H9 (cell line): Measurements from ENCODE around the gene IGFALS. TPM values are rescaled to one million over a fixed set of nuclear protein-coding genes. Genes with fewer than 3 reads are reported as not detected.

Experiments
- DNase-seq: peaks from one replicate; pipeline ENCODE4 v3.0.0-alpha.2; 2017
- H2AFZ ChIP-seq: one replicate; pipeline ENCODE4 v1.6.1; 2013; ENCODE audit warnings: mild to moderate bottlenecking, low read length, control low read depth, moderate library complexity
- H2AK5ac ChIP-seq: 2 replicates; pipeline ENCODE4 v1.6.1; 2013; ENCODE audit warnings: low read length, control low read depth, mixed read lengths; ENCODE audit not compliant: insufficient read length
- H2BK120ac ChIP-seq: one replicate; pipeline ENCODE4 v1.6.1; 2013; ENCODE audit warnings: low read depth, mild to moderate bottlenecking, low read length, control low read depth, inconsistent platforms; ENCODE audit not compliant: poor library complexity, severe bottlenecking
- H2BK12ac ChIP-seq: 2 replicates; pipeline ENCODE4 v1.6.1; 2013; ENCODE audit warnings: low read length, control low read depth, mixed read lengths, low read depth; ENCODE audit not compliant: insufficient read length
- H2BK15ac ChIP-seq: 2 replicates; pipeline ENCODE4 v1.6.1; 2013; ENCODE audit warnings: low read depth, low read length, control low read depth
- H2BK20ac ChIP-seq: one replicate; pipeline ENCODE4 v1.6.1; 2013; ENCODE audit warnings: low read depth, mild to moderate bottlenecking, low read length, control low read depth, inconsistent platforms; ENCODE audit not compliant: poor library complexity, severe bottlenecking
- H2BK5ac ChIP-seq: 2 replicates; pipeline ENCODE4 v1.6.1; 2013; ENCODE audit warnings: low read length, control low read depth, mixed read lengths; ENCODE audit not compliant: insufficient read length
- H3K14ac ChIP-seq: 2 replicates; pipeline ENCODE4 v1.6.1; 2013; ENCODE audit warnings: low read length, control low read depth; ENCODE audit not compliant: insufficient read depth
- H3K18ac ChIP-seq: 2 replicates; pipeline ENCODE4 v1.6.1; 2013; ENCODE audit warnings: low read depth, mild to moderate bottlenecking, mixed read lengths, low read length, control low read depth; ENCODE audit not compliant: insufficient read length
- H3K23ac ChIP-seq: 2 replicates; pipeline ENCODE4 v1.6.1; 2013; ENCODE audit warnings: low read length, control low read depth, mixed read lengths, low read depth; ENCODE audit not compliant: insufficient read length
- H3K23me2 ChIP-seq: 2 replicates; pipeline ENCODE4 v1.6.1; 2013; ENCODE audit warnings: low read depth, mild to moderate bottlenecking, mixed read lengths, low read length, control low read depth; ENCODE audit not compliant: insufficient read length, poor library complexity, severe bottlenecking
- H3K27ac ChIP-seq: 2 replicates; pipeline ENCODE4 v1.5.1; 2013; ENCODE audit warnings: low read length, control low read depth, mixed read lengths, low read depth; ENCODE audit not compliant: insufficient read length
- H3K27me3 ChIP-seq: 2 replicates; pipeline ENCODE4 v1.6.1; 2013; ENCODE audit warnings: low read length, control low read depth, inconsistent platforms; ENCODE audit not compliant: insufficient read depth
- H3K4ac ChIP-seq: 2 replicates; pipeline ENCODE4 v1.6.1; 2013; ENCODE audit warnings: low read depth, mild to moderate bottlenecking, control low read depth, inconsistent platforms, low read length, moderate library complexity
- H3K4me1 ChIP-seq: 2 replicates; pipeline ENCODE4 v1.6.1; 2013; ENCODE audit warnings: low read length, control low read depth, inconsistent platforms; ENCODE audit not compliant: insufficient read depth
- H3K4me2 ChIP-seq: 2 replicates; pipeline ENCODE4 v1.6.1; 2013; ENCODE audit warnings: low read length, control low read depth, mixed read lengths; ENCODE audit not compliant: insufficient read length, insufficient read depth
- H3K56ac ChIP-seq: 2 replicates; pipeline ENCODE4 v1.6.1; 2013; ENCODE audit warnings: low read depth, mild to moderate bottlenecking, mixed read lengths, low read length, control low read depth; ENCODE audit not compliant: insufficient read length
- H3K79me1 ChIP-seq: 2 replicates; pipeline ENCODE4 v1.6.1; 2013; ENCODE audit warnings: low read depth, mild to moderate bottlenecking, moderate library complexity, low read length, control low read depth, inconsistent platforms; ENCODE audit not compliant: insufficient read depth, poor library complexity, severe bottlenecking
- H3K79me2 ChIP-seq: 2 replicates; pipeline ENCODE4 v1.6.1; 2013; ENCODE audit warnings: low read length, control low read depth, inconsistent platforms; ENCODE audit not compliant: insufficient read depth
- H3K9ac ChIP-seq: 2 replicates; pipeline ENCODE4 v1.6.1; 2013; ENCODE audit warnings: low read length, control low read depth, mixed read lengths; ENCODE audit not compliant: insufficient read length; ENCODE audit errors: extremely low read depth
- H3K9me3 ChIP-seq: one replicate; pipeline ENCODE4 v1.6.1; 2013; ENCODE audit warnings: low read depth, low read length, inconsistent platforms; ENCODE audit not compliant: control insufficient read depth
- H3T11ph ChIP-seq: one replicate; pipeline ENCODE4 v1.6.1; 2013; ENCODE audit warnings: mild to moderate bottlenecking, low read length, control low read depth, inconsistent platforms
- H4K20me1 ChIP-seq: one replicate; pipeline ENCODE4 v1.6.1; 2013; ENCODE audit not compliant: control insufficient read depth, insufficient read length, insufficient read depth
- H4K5ac ChIP-seq: 2 replicates; pipeline ENCODE4 v1.6.1; 2013; ENCODE audit warnings: low read depth, mild to moderate bottlenecking, mixed read lengths, low read length, control low read depth; ENCODE audit not compliant: insufficient read length
- H4K8ac ChIP-seq: replicated peaks from 2 replicates; pipeline ENCODE4 v1.6.1; 2013; ENCODE audit warnings: low read length, control low read depth, mixed read lengths, low read depth; ENCODE audit not compliant: insufficient read length
- H4K91ac ChIP-seq: 2 replicates; pipeline ENCODE4 v1.6.1; 2013; ENCODE audit warnings: low read depth, mild to moderate bottlenecking, moderate library complexity, mixed read lengths, low read length, control low read depth; ENCODE audit not compliant: insufficient read length
- H3K27ac Mint-ChIP-seq, 3 experiments: 2 replicates in 2 of 3; 3 replicates in 1 of 3; pipeline ENCODE4 v1.8.0; 2020 to 2021; ENCODE audit warnings: mixed read lengths in 3 of 3, mild to moderate bottlenecking in 1 of 3, moderate library complexity in 1 of 3
- H3K27me3 Mint-ChIP-seq: 2 replicates; pipeline ENCODE4 v1.8.0; 2021; ENCODE audit warnings: low read depth, mild to moderate bottlenecking, moderate library complexity, mixed read lengths
- H3K36me3 Mint-ChIP-seq, 3 experiments: 2 replicates in 2 of 3; 3 replicates in 1 of 3; pipeline ENCODE4 v1.8.0; 2020 to 2021; ENCODE audit warnings: low read depth in 3 of 3, mixed read lengths in 3 of 3; ENCODE audit not compliant: insufficient read depth in 1 of 3
- H3K4me1 Mint-ChIP-seq, 2 experiments: 2 replicates each; pipeline ENCODE4 v1.8.0; 2020; ENCODE audit warnings: mixed read lengths in 2 of 2
- H3K4me3 Mint-ChIP-seq, 2 experiments: 2 replicates in 1 of 2; 3 replicates in 1 of 2; pipeline ENCODE4 v1.8.0; 2020 to 2021; ENCODE audit warnings: mild to moderate bottlenecking in 2 of 2, mixed read lengths in 2 of 2, moderate library complexity in 1 of 2
- H3K9me3 Mint-ChIP-seq, 2 experiments: 2 replicates in 1 of 2; 3 replicates in 1 of 2; pipeline ENCODE4 v1.8.0; 2020; ENCODE audit warnings: mild to moderate bottlenecking in 2 of 2, mixed read lengths in 2 of 2, moderate library complexity in 1 of 2
- WGBS: extraction: QIAGEN DNeasy Blood & Tissue Kit; methylation state at CpG from one replicate; pipeline ENCODE4 v1.1.7; 2013; ENCODE audit warnings: missing lambda C conversion rate, low lambda C conversion rate, mixed read lengths; ENCODE audit not compliant: insufficient read length; ENCODE audit errors: extremely low coverage; 5-methylcytosine and 5-hydroxymethylcytosine counted together
- total RNA-seq: library from RNA; stranded (reverse); gene quantifications from 2 replicates; pipeline ENCODE4 v1.2.1, GENCODE V29; 2021
- TF ChIP-seq, protein P1 (sequence below): fragments of 200-600 bp; sonication (generic); conservative IDR thresholded peaks from 3 replicates; pipeline ENCODE4 v1.8.0; 2021; ENCODE audit warnings: antibody characterized with exemption, mild to moderate bottlenecking

The IGFALS gene
- total RNA-seq, 1 experiment from 2014 or later: not detected

DNA sequence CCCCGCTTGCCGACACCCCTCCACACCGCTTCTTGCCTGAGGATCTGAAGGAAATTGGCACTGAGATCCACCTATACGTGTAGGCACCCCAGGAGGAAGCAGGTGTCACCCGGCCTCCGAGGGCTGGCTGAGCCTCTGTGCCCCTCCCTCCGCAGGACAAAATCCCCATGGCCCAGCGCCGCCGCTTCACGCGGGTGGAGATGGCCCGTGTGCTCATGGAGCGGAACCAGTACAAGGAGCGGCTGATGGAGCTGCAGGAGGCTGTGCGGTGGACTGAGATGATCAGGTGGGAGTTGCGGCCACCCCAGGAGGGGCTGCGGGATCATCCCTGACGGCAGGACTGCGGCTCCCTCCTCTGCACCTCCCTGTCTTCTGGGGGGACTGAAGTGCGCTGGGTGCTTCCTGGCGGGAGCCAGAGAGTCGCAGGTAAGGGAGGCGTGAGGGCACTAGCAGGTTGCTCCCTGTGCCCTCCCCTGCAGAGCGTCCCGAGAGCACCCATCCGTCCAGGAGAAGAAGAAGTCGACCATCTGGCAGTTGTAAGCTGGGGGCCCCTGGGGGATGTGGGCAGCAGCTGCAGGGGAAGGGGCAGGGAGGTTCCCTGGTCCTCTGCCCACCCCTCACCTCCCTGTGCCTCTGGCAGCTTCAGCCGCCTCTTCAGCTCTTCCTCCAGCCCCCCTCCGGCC lies 31.2 kb downstream of the IGFALS start:
- H3K27me3 ChIP-seq: no peaks in the 10 kb centered on the region
- Mint-ChIP-seq H3K27ac (no peak overlapping the region; a peak in 1 of 7 replicates), H3K9me3 (no peaks in the 10 kb centered on the region), H3K4me3 (no peak overlapping the region; a peak in 1 of 5 replicates), H3K36me3 (peaks cover 7 to 28% (median 16%) of the 10 kb centered on the region in 3 experiments; a peak in 6 of 7 replicates), H3K4me1 (no peaks in the 10 kb centered on the region), H3K27me3 (no peaks in the 10 kb centered on the region)
- H2BK12ac ChIP-seq: no peak overlapping the region
- no peak overlapping the region for H3K9ac ChIP-seq
- H3K27ac ChIP-seq: no peak overlapping the region
- no peak overlapping the region for H3K14ac ChIP-seq
- no peak overlapping the region for H2BK15ac ChIP-seq
- no peak overlapping the region for H2BK120ac ChIP-seq
- WGBS: no CpG with 5 or more reads among the region's 30 CpGs
- no peak overlapping the region for H2BK5ac ChIP-seq
- H3T11ph ChIP-seq: no peak overlapping the region
- H4K91ac ChIP-seq: no peak overlapping the region
- H3K56ac ChIP-seq: no peak overlapping the region
- no peak overlapping the region for H3K4me2 ChIP-seq
- H3K4me1 ChIP-seq: no peaks in the 10 kb centered on the region
- no peak overlapping the region for H2AK5ac ChIP-seq
- H2AFZ ChIP-seq: no peak overlapping the region
- H3K9me3 ChIP-seq: no peaks in the 10 kb centered on the region
- H3K4ac ChIP-seq: no peak overlapping the region
- H3K23ac ChIP-seq: no peak overlapping the region
- H3K79me2 ChIP-seq: no peaks in the 10 kb centered on the region
- no peak for DNase-seq
- H3K18ac ChIP-seq: no peak overlapping the region
- no peaks in the 10 kb centered on the region for H4K20me1 ChIP-seq
- H4K8ac ChIP-seq: no peak overlapping the region
- H3K23me2 ChIP-seq: peaks cover 3% of the 10 kb centered on the region
- H2BK20ac ChIP-seq: no peak overlapping the region
- H3K79me1 ChIP-seq: no peaks in the 10 kb centered on the region
- no peak overlapping the region for H4K5ac ChIP-seq
- TF ChIP-seq, protein P1, sequence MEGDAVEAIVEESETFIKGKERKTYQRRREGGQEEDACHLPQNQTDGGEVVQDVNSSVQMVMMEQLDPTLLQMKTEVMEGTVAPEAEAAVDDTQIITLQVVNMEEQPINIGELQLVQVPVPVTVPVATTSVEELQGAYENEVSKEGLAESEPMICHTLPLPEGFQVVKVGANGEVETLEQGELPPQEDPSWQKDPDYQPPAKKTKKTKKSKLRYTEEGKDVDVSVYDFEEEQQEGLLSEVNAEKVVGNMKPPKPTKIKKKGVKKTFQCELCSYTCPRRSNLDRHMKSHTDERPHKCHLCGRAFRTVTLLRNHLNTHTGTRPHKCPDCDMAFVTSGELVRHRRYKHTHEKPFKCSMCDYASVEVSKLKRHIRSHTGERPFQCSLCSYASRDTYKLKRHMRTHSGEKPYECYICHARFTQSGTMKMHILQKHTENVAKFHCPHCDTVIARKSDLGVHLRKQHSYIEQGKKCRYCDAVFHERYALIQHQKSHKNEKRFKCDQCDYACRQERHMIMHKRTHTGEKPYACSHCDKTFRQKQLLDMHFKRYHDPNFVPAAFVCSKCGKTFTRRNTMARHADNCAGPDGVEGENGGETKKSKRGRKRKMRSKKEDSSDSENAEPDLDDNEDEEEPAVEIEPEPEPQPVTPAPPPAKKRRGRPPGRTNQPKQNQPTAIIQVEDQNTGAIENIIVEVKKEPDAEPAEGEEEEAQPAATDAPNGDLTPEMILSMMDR: no peak
